Gastroesophageal sphincter (tissue), 4 donors: ENCODE measurements around the gene ZFR2. TPM values are rescaled to one million over a fixed set of nuclear protein-coding genes. Genes with fewer than 3 reads are reported as not detected.

Experiments
- ATAC-seq: fragments of 150-250 bp; one replicate; pipeline ENCODE4 v1.9.1; 2016; ENCODE audit warnings: mild to moderate bottlenecking, moderate library complexity
- H3K27ac ChIP-seq, 4 donors: fragments of 200-600 bp; sonication (generic) in 3 of 4; 1 replicate in 3 of 4; 2 replicates in 1 of 4; pipeline ENCODE4 v1.5.1; 2016 to 2019
- H3K27me3 ChIP-seq: fragments of 200-600 bp; sonication (generic); one replicate; pipeline ENCODE4 v1.5.1; 2019
- H3K36me3 ChIP-seq, 2 donors: fragments of 200-600 bp; sonication (generic); one replicate each; pipeline ENCODE4 v1.5.1; 2019; ENCODE audit warnings: control low read depth in 1 of 2
- H3K4me1 ChIP-seq, 3 donors: fragments of 200-600 bp; sonication (generic); 1 replicate in 2 of 3; 2 replicates in 1 of 3; pipeline ENCODE4 v1.5.1; 2016 to 2019; ENCODE audit warnings: control low read depth in 2 of 3
- H3K4me3 ChIP-seq, 2 donors: fragments of 200-600 bp; sonication (generic); one replicate each; pipeline ENCODE4 v1.5.1; 2019; ENCODE audit warnings: mild to moderate bottlenecking in 1 of 2, moderate library complexity in 1 of 2
- H3K9me3 ChIP-seq, 3 donors: fragments of 200-600 bp; sonication (generic); one replicate each; pipeline ENCODE4 v1.5.1; 2017 to 2019; ENCODE audit warnings: control low read depth in 2 of 3
- EP300 ChIP-seq: sonication (generic); formaldehyde crosslinking; IDR thresholded peaks from one replicate; pipeline ENCODE4 v1.6.1; 2017; ENCODE audit warnings: antibody characterized with exemption, mild to moderate bottlenecking
- POLR2A ChIP-seq, 2 donors: fragments of 450-650 bp; IDR thresholded peaks; one replicate each; pipeline ENCODE4 v1.6.1; 2017; ENCODE audit warnings: antibody characterized with exemption in 2 of 2, mild to moderate bottlenecking in 2 of 2, moderate library complexity in 1 of 2
- POLR2AphosphoS5 ChIP-seq: sonication (generic); formaldehyde crosslinking; IDR thresholded peaks from one replicate; pipeline ENCODE4 v1.6.1; 2017; ENCODE audit warnings: antibody characterized with exemption
- WGBS, 2 donors: methylation state at CpG; one replicate each; pipeline ENCODE4 v1.1.5; 2018; ENCODE audit warnings: low coverage in 1 of 2; 5-methylcytosine and 5-hydroxymethylcytosine counted together
- total RNA-seq, 4 donors: library from RNA; depleted of rRNA; stranded (reverse); fragments of >200 nt; gene quantifications; one replicate each; pipeline ENCODE4 v1.1.0, GENCODE V29; 2016
- TF ChIP-seq, protein P1 (sequence below), 4 experiments: fragments of 200-600 bp in 2 of 4; fragments of 450-650 bp in 2 of 4; sonication (generic) in 1 of 4; IDR thresholded peaks; one replicate each; pipeline ENCODE4 v1.5.1; 2017 to 2019; ENCODE audit warnings: antibody characterized with exemption in 4 of 4, mild to moderate bottlenecking in 2 of 4, moderate library complexity in 2 of 4

The ZFR2 gene
- total RNA-seq, 4 donors from 2014 or later, result 0.13 TPM; not detected in 3

DNA sequence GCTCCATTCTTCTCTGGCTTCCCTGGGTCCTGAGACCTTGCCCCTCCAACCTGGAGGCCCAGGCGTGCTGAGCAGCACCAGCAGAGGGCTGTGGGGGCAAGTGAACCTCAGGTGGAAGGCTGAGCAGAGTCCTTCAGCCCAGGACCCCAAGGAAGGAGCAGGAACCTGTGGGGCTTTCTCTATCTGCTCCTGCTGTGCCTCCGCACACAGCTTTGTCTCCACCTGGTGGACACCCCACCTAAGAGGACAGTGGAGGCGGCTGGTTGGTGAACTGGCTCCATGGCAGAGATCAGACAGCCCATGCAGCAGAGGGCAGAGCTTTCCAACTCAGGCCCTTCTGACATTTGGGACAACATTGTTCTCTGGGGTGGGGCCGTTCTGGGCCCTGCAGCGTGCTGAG is 19.7 kb downstream of the ZFR2 start:
- peaks cover 0 to 26% (median 3%) of the 10 kb centered on the region in 3 donors for H3K9me3 ChIP-seq
- no peaks in the 10 kb centered on the region for H3K4me1 ChIP-seq
- no peak overlapping the region for H3K4me3 ChIP-seq
- H3K27me3 ChIP-seq, result no peaks in the 10 kb centered on the region
- H3K36me3 ChIP-seq, result no peaks in the 10 kb centered on the region
- TF ChIP-seq EP300, result no peak
- TF ChIP-seq POLR2AphosphoS5, result no peak
- TF ChIP-seq, protein P1, sequence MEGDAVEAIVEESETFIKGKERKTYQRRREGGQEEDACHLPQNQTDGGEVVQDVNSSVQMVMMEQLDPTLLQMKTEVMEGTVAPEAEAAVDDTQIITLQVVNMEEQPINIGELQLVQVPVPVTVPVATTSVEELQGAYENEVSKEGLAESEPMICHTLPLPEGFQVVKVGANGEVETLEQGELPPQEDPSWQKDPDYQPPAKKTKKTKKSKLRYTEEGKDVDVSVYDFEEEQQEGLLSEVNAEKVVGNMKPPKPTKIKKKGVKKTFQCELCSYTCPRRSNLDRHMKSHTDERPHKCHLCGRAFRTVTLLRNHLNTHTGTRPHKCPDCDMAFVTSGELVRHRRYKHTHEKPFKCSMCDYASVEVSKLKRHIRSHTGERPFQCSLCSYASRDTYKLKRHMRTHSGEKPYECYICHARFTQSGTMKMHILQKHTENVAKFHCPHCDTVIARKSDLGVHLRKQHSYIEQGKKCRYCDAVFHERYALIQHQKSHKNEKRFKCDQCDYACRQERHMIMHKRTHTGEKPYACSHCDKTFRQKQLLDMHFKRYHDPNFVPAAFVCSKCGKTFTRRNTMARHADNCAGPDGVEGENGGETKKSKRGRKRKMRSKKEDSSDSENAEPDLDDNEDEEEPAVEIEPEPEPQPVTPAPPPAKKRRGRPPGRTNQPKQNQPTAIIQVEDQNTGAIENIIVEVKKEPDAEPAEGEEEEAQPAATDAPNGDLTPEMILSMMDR (IDR thresholded peaks at IDR 0.05), result no peak
- TF ChIP-seq POLR2A (IDR thresholded peaks at IDR 0.05), result no peak
- WGBS, 2 donors, result 50% methylated on average over 1 of the region's 5 CpGs; no CpG with 5 or more reads in 1 of the 2 donors
- no peak for ATAC-seq
- no peak overlapping the region for H3K27ac ChIP-seq

DNA sequence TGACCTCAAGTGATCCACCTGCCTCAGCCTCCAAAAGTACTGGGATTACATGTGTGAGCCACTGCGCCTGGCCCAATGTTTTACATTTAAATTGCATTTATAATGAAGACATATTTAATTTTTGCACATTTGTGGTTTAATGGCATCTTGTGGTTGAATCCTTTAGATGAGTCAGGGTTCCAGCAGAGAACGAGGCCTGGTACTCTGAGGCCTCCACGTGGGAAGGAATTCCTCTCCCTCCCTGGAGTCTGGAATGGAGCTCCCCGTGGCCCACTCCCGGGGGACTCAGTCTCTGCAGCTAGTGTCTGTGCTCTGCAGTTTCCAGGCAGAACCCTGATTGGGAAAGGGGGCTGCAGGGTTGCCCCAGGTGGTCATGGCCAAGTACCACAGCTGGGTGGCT is 24.2 kb downstream of the ZFR2 start:
- no peak for ATAC-seq

DNA sequence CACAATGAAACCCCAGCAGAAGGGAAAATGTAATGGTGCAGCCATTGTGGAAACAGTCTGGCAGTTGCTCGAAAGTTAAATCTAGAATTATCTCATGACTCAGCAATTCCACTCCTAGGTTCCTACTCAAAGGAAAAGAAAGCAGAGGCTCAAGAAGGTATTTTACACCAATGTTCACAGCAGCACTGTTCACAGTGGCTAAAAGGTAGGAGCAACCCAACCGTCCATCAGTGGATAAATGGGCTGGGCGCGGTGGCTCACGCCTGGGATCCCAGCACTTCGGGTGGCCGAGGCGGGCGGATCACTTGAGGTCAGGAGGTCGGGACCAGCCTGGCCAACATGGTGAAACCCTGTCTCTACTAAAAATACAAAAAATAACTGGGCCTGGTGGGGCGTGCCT is 25.9 kb downstream of the ZFR2 start:
- H3K27ac ChIP-seq, result no peak overlapping the region
- no peak for ATAC-seq

More for the DNA sequence above, 24.2 kb downstream of the ZFR2 start:
- 40 to 56% methylated on average over 1 to 4 of the region's 5 CpGs for WGBS, 2 donors
- TF ChIP-seq POLR2AphosphoS5, result no peak
- Histone ChIP-seq H3K27ac (no peak overlapping the region), H3K27me3 (peaks cover 10% of the 10 kb centered on the region), H3K4me3 (no peak overlapping the region), H3K4me1 (no peaks in the 10 kb centered on the region), H3K36me3 (no peaks in the 10 kb centered on the region), H3K9me3 (no peaks in the 10 kb centered on the region)

DNA sequence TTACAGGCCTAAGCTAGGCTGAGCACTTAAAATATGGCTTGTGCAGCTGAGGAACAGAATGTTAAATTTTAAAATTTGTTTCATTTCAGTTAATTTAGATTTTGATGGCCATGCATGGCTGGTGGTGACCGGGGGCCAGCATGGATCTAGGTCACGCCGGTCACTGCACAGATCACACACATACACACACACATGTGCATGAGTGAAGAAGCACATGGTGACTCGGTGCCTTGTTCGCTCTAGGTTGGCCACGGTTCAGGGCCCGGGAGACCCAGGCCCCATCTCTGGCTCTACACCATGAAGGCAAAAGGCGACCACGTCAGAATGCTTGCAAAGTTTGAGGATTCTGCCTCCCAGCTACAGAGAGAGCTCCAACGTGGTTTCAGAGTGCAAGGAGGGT is 28.0 kb downstream of the ZFR2 start:
- Histone ChIP-seq H3K36me3 (no peaks in the 10 kb centered on the region), H3K9me3 (no peaks in the 10 kb centered on the region), H3K4me1 (no peaks in the 10 kb centered on the region), H3K4me3 (no peak overlapping the region), H3K27me3 (peaks cover 10% of the 10 kb centered on the region), H3K27ac (no peak overlapping the region)
- TF ChIP-seq POLR2A (IDR thresholded peaks at IDR 0.05) (no peak), POLR2AphosphoS5 (no peak), EP300 (no peak)
- TF ChIP-seq, protein P1 (IDR thresholded peaks at IDR 0.05), result no peak
- WGBS, 2 donors, result 85 to 88% methylated on average over 4 to 10 of the region's 10 CpGs
- ATAC-seq, result no peak

More for the DNA sequence above, 25.9 kb downstream of the ZFR2 start:
- Histone ChIP-seq H3K9me3 (no peaks in the 10 kb centered on the region), H3K36me3 (no peaks in the 10 kb centered on the region), H3K4me1 (no peaks in the 10 kb centered on the region), H3K27me3 (peaks cover 10% of the 10 kb centered on the region), H3K4me3 (no peak overlapping the region)
- TF ChIP-seq POLR2AphosphoS5, result no peak
- no peak for TF ChIP-seq EP300
- 71 to 90% methylated on average over 9 to 10 of the region's 11 CpGs for WGBS, 2 donors

DNA sequence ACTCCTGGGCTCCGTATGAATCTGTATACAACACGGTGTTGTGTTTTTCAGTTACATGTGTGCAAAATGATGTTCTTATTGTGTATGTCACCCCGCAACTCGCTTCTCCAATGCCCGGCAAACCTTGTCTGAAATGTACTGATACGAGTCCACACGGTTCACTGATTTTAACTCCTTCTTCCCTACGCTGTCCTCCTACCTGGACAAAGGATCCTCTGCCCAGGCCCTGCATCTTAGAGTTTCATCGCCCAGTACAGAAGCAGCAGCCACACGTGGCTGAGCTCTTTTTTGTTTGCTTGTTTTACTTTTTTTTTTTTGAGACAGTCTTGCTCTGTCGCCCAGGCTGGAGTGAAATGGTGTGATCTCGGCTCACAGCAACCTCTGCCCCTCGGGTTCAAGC is 28.9 kb downstream of the ZFR2 start:
- Histone ChIP-seq H3K9me3 (no peaks in the 10 kb centered on the region), H3K27me3 (peaks cover 10% of the 10 kb centered on the region), H3K4me1 (no peaks in the 10 kb centered on the region), H3K4me3 (no peak overlapping the region), H3K36me3 (no peaks in the 10 kb centered on the region), H3K27ac (no peak overlapping the region)
- TF ChIP-seq POLR2A (IDR thresholded peaks at IDR 0.05) (no peak), EP300 (no peak), POLR2AphosphoS5 (no peak)
- TF ChIP-seq, protein P1 (IDR thresholded peaks at IDR 0.05), result no peak
- 54 to 62% methylated on average over 12 of the region's 13 CpGs for WGBS, 2 donors
- no peak for ATAC-seq

DNA sequence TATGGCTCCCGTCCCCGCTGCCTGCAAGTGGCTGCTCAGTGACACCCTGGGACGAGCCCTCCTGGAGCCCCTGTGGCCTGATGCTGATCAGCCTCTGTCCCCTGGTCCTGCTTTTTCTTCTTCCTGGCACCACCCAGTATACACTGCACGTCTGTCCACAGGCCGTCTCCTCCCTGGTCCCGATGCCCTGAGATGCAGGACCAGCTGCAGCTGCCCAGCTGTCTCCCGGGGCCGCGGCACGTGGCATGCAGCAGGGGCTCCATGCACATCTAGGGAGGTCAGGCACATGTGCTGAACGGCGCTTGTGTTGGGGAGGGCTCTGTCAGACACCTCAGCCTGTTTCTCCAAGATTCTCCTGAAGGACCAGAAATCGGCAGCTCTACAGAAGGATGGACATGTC is 30.2 kb downstream of the ZFR2 start:
- Histone ChIP-seq H3K27me3 (peaks cover 21% of the 10 kb centered on the region), H3K4me3 (no peak overlapping the region), H3K9me3 (no peaks in the 10 kb centered on the region), H3K36me3 (no peaks in the 10 kb centered on the region), H3K4me1 (no peaks in the 10 kb centered on the region), H3K27ac (no peak overlapping the region)
- TF ChIP-seq EP300 (no peak), POLR2A (IDR thresholded peaks at IDR 0.05) (no peak)
- TF ChIP-seq, protein P1 (IDR thresholded peaks at IDR 0.05), result no peak
- no peak for ATAC-seq
- 60% methylated on average over 2 of the region's 13 CpGs; no CpG with 5 or more reads in 1 of the 2 donors for WGBS, 2 donors
